Caki2 (cell line): ENCODE results near the gene PFKFB2. TPM values are rescaled to one million over a fixed set of nuclear protein-coding genes. Genes with fewer than 3 reads are reported as not detected.
A peak's percentile ranks its signal among the peaks of the same experiment; 100 is the strongest.

Source experiments
- DNase-seq: peaks from one replicate; pipeline ENCODE4 v3.0.0-alpha.2; 2015; ENCODE audit warnings: low read depth
- in situ Hi-C: cut with HindIII; loops from 2 replicates; pipeline ENCODE4 v1.10.0; 2016; ENCODE audit warnings: low sequenced_read_pairs, low pct_unique_long_range_greater_than_20kb, mixed read lengths
- total RNA-seq: library from RNA; depleted of rRNA; stranded (reverse); fragments of >200 nt; shearing (Covaris generic); gene quantifications from 2 replicates; pipeline ENCODE4 v1.2.3, GENCODE V29; 2014; ENCODE audit warnings: low replicate concordance

The PFKFB2 gene
- total RNA-seq, 1 experiment from 2014 or later = 4.0 TPM

GRCh38 chr1:207077470-207078377 lies 24.6 kb downstream of the PFKFB2 start:
- in situ Hi-C loops = no loop called here
- DNase-seq = peak; percentile 58

GRCh38 chr1:207078578-207079132 lies 25.6 kb downstream of the PFKFB2 start:
- in situ Hi-C loops = no loop called here
- DNase-seq = no peak

GRCh38 chr1:207079706-207080241 lies 26.7 kb downstream of the PFKFB2 start:
- in situ Hi-C loops = no loop called here
- peak; percentile 21 for DNase-seq

GRCh38 chr1:207081088-207081487 lies 28.0 kb downstream of the PFKFB2 start:
- DNase-seq = no peak
- in situ Hi-C loops = no loop called here

GRCh38 chr1:207081806-207082205 lies 28.7 kb downstream of the PFKFB2 start:
- DNase-seq = no peak
- in situ Hi-C loops = no loop called here

GRCh38 chr1:207084232-207084631 lies 31.2 kb downstream of the PFKFB2 start:
- in situ Hi-C loops = no loop called here

GRCh38 chr1:207084701-207085180 lies 31.7 kb downstream of the PFKFB2 start:
- DNase-seq = peak; percentile 35
- in situ Hi-C loops = no loop called here

More at GRCh38 chr1:207084232-207084631, 31.2 kb downstream of the PFKFB2 start:
- DNase-seq = no peak

- no peak for DNase-seq
- in situ Hi-C loops = no loop called here
These were observed 32.8 kb downstream of the PFKFB2 start for GRCh38 chr1:207085887-207086286.

- in situ Hi-C loops = no loop called here
- DNase-seq = no peak
These were observed 35.1 kb downstream of the PFKFB2 start for GRCh38 chr1:207088161-207088560.

GRCh38 chr1:207088701-207089626 lies 35.9 kb downstream of the PFKFB2 start, which contains the start of gene C4BPB:
Gene C4BPB, plus strand, starts transcription at chr1:207088860. Its CDS starts 672 bp downstream, at chr1:207089532.
- DNase-seq = no peak
- in situ Hi-C loops = no loop called here

GRCh38 chr1:207089627-207090355 lies 36.7 kb downstream of the PFKFB2 start:
- in situ Hi-C loops = no loop called here
- DNase-seq = no peak

- in situ Hi-C loops = no loop called here
- no peak for DNase-seq
These were observed 38.3 kb downstream of the PFKFB2 start for GRCh38 chr1:207091200-207091908.

GRCh38 chr1:207093944-207094343 lies 40.9 kb downstream of the PFKFB2 start:
- in situ Hi-C loops = no loop called here
- DNase-seq = no peak

- DNase-seq = no peak
- in situ Hi-C loops = no loop called here
These were observed 44.8 kb downstream of the PFKFB2 start for GRCh38 chr1:207097871-207098324.

GRCh38 chr1:207101720-207102119 lies 48.6 kb downstream of the PFKFB2 start:
- in situ Hi-C loops = no loop called here
- DNase-seq = no peak

- in situ Hi-C loops = no loop called here
- no peak for DNase-seq
These were observed 49.1 kb downstream of the PFKFB2 start for GRCh38 chr1:207102146-207102545.

GRCh38 chr1:207102659-207103058 lies 49.6 kb downstream of the PFKFB2 start:
- in situ Hi-C loops = no loop called here
- DNase-seq = no peak
